K562 (cell line): ENCODE results near the gene MLN. TPM values are rescaled to one million over a fixed set of nuclear protein-coding genes. Genes with fewer than 3 reads are reported as not detected.

Experiments
- ATAC-seq: fragments of 200-7000 bp; cut with Tn5 transposase; 3 replicates; pipeline ENCODE4 v1.9.1; 2020; ENCODE audit warnings: moderate library complexity
- BruUV-seq: library from RNA; stranded (reverse); fragments of 400-500 nt; replicated peaks from 2 replicates; lab custom pipeline; 2021; lab: Mats Ljungman, UMichigan
- CTCF ChIA-PET: fragments of 300-600 bp; formaldehyde crosslinking; extraction: SDS; loops from one replicate; lab custom pipeline; 2021; ENCODE audit warnings: low intra/inter-chr PET ratio; lab: Yijun Ruan, JAX
- POLR2A ChIA-PET: fragments of 300-600, 350-650 bp; sonication (Branson Sonifier 250); formaldehyde crosslinking; extraction: SDS; loops from one replicate; lab custom pipeline; 2021; ENCODE audit warnings: antibody characterized with exemption, inconsistent platforms; lab: Yijun Ruan, JAX
- DNase-seq, 4 experiments: peaks; one replicate each; pipeline versions ENCODE4 v3.0.0 to v3.0.0-alpha.2; 2011 to 2018; ENCODE audit warnings: low spot score in 3 of 4, mixed read lengths in 3 of 4; ENCODE audit errors: extremely low read depth in 1 of 4
- FAIRE-seq: peaks from 2 replicates; lab custom pipeline; 2011; peaks lifted over from hg19 to GRCh38; lab: Jason Lieb, UNC
- H2AFZ ChIP-seq: 2 replicates; pipeline ENCODE4 v1.6.0; 2011; ENCODE audit warnings: low read depth, low read length, control low read depth, inconsistent platforms
- H3K27ac ChIP-seq: fragments of 200-600 bp; 3 replicates; pipeline ENCODE4 v1.8.0; 2011; ENCODE audit warnings: low read depth, mild to moderate bottlenecking, control low read depth, inconsistent platforms, low read length, moderate library complexity, mixed read lengths; ENCODE audit errors: extremely low read depth
- H3K27me3 ChIP-seq, 2 experiments: fragments of 300-600 bp in 1 of 2; 2 replicates in 1 of 2; 3 replicates in 1 of 2; pipeline versions ENCODE4 v1.6.0 to v1.8.0; 2011; ENCODE audit warnings: inconsistent platforms in 2 of 2, low read length in 2 of 2, mild to moderate bottlenecking in 1 of 2, mixed read lengths in 1 of 2, moderate library complexity in 1 of 2; ENCODE audit not compliant: control insufficient read depth in 2 of 2, insufficient read depth in 2 of 2
- H3K36me3 ChIP-seq: fragments of 300-600 bp; 3 replicates; pipeline ENCODE4 v1.8.0; 2011; ENCODE audit warnings: mild to moderate bottlenecking, low read length, inconsistent platforms; ENCODE audit not compliant: control insufficient read depth, insufficient read depth
- H3K4me1 ChIP-seq, 2 experiments: fragments of 200-600 bp in 1 of 2; replicated peaks in 1 of 2; 2 replicates in 1 of 2; 3 replicates in 1 of 2; pipeline versions ENCODE4 v1.5.1 to v1.8.0; 2011; ENCODE audit warnings: inconsistent platforms in 2 of 2, low read length in 2 of 2, mild to moderate bottlenecking in 1 of 2, mixed read lengths in 1 of 2, moderate library complexity in 1 of 2; ENCODE audit not compliant: control insufficient read depth in 2 of 2, insufficient read depth in 2 of 2
- H3K4me2 ChIP-seq: 2 replicates; pipeline ENCODE4 v1.6.1; 2011; ENCODE audit warnings: low read length, control low read depth, inconsistent platforms, mixed read lengths; ENCODE audit not compliant: insufficient read depth
- H3K4me3 ChIP-seq: fragments of 200-600 bp; sonication (generic), shearing (Covaris generic); 2 replicates; pipeline ENCODE4 v1.5.1; 2016; ENCODE audit warnings: control low read depth, inconsistent platforms
- H3K79me2 ChIP-seq: fragments of 200-600 bp; 3 replicates; pipeline ENCODE4 v1.8.0; 2011; ENCODE audit warnings: low read length, inconsistent platforms; ENCODE audit not compliant: control insufficient read depth, insufficient read depth
- H3K9ac ChIP-seq, 2 experiments: 2 replicates each; pipeline versions ENCODE4 v1.6.0 to v1.6.1; 2011; ENCODE audit warnings: low read depth in 2 of 2, low read length in 2 of 2, control low read depth in 1 of 2, inconsistent platforms in 1 of 2, mild to moderate bottlenecking in 1 of 2, mixed read lengths in 1 of 2; ENCODE audit not compliant: insufficient read depth in 1 of 2
- H3K9me1 ChIP-seq: one replicate; pipeline ENCODE4 v1.6.0; 2011; ENCODE audit warnings: inconsistent platforms, mild to moderate bottlenecking, low read length, moderate library complexity; ENCODE audit not compliant: control insufficient read depth, insufficient read depth
- H3K9me3 ChIP-seq: replicated peaks from 2 replicates; pipeline ENCODE4 v1.5.1; 2011; ENCODE audit warnings: low read depth, low read length, inconsistent platforms; ENCODE audit not compliant: control insufficient read depth, insufficient read depth
- H4K20me1 ChIP-seq: replicated peaks from 2 replicates; pipeline ENCODE4 v1.6.1; 2011; ENCODE audit warnings: low read length, inconsistent platforms, mixed read lengths; ENCODE audit not compliant: control insufficient read depth, insufficient read depth
- DACH1 ChIP-seq: fragments of 450-650 bp; IDR thresholded peaks from 2 replicates; pipeline ENCODE4 v1.6.1; 2018; ENCODE audit not compliant: partially characterized antibody
- MBD1 ChIP-seq: fragments of 250-450 bp; sonication (Bioruptor Pico); IDR thresholded peaks from 2 replicates; pipeline ENCODE4 v1.8.0; 2022; ENCODE audit warnings: inconsistent platforms
- MITF ChIP-seq: IDR thresholded peaks from 2 replicates; pipeline ENCODE4 v1.6.1; 2014; ENCODE audit warnings: antibody characterized with exemption
- ZFP36 ChIP-seq: fragments of 150-350 bp; IDR thresholded peaks from 2 replicates; pipeline ENCODE4 v1.6.1; 2018; ENCODE audit warnings: low read length, low read depth; ENCODE audit not compliant: partially characterized antibody
- WGBS: fragments of 100-300 bp; shearing (Covaris generic); methylation state at CpG from one replicate; pipeline ENCODE4 v1.1.6; 2016; ENCODE audit warnings: low coverage, mixed read lengths; ENCODE audit not compliant: insufficient coverage; ENCODE audit errors: missing lambda C conversion rate; 5-methylcytosine and 5-hydroxymethylcytosine counted together
- in situ Hi-C: fragments of 300-500 bp; cut with MboI; formaldehyde crosslinking; loops from 4 replicates; pipeline ENCODE4 v1.15.0; 2018; ENCODE audit warnings: inconsistent platforms, mixed read lengths
- intact Hi-C: fragments of 100-400 bp; cut with micrococcal nuclease; formaldehyde crosslinking; loops from 2 replicates; pipeline ENCODE4 v1.14.2; 2022
- polyA plus RNA-seq, 8 experiments: library from polyadenylated mRNA; depleted of rRNA in 4 of 8; stranded (reverse) in 5 of 8; unstranded in 3 of 8; fragments of >200 nt; fragmentation: Nextera tagmentation in 2 of 8; fragmentation: Illumina TruSeq in 1 of 8; extraction: Ambion mirVana in 2 of 8; extraction: Trizol in 1 of 8; gene quantifications; 2 replicates each; pipeline versions ENCODE4 v1.2.1 to v1.2.3, GENCODE V29; 2011 to 2014; ENCODE audit warnings: inconsistent platforms in 1 of 8, missing spikeins in 1 of 8
- total RNA-seq, 7 experiments: library from RNA; depleted of rRNA in 6 of 7; stranded (reverse); fragments of >200 nt in 6 of 7; fragmentation: Illumina TruSeq in 2 of 7; extraction: Trizol in 2 of 7; gene quantifications; 2 replicates each; pipeline versions ENCODE4 v1.2.1 to v1.2.3, GENCODE V29; 2011 to 2021; ENCODE audit warnings: low replicate concordance in 1 of 7

MLN gene
- total and polyA plus RNA-seq, 9 of the 15 experiments (the other 6 are each of a cell fraction or from before 2014, with no cell fraction given), result not detected

- no peak for TF ChIP-seq MITF
- TF ChIP-seq DACH1, result no peak
- TF ChIP-seq, all 486 proteins: peak for 0
Observed at GRCh38 chr6:33757906-33758305, 45.9 kb downstream of the MLN start (continued).

- intact Hi-C loops, result no loop called here
- WGBS, result 0% methylated on average over 3 of the region's 3 CpGs
- Histone ChIP-seq H3K9ac (no peak overlapping the region), H3K4me2 (no peak overlapping the region), H4K20me1 (0 out of 2 replicates have a peak, but pooled peaks cover 3% of the 10 kb centered on the region), H3K4me3 (no peak overlapping the region), H3K9me3 (no peaks in the 10 kb centered on the region), H3K27me3 (peaks cover 37 to 57% of the 10 kb centered on the region in 2 experiments), H3K9me1 (no peaks in the 10 kb centered on the region), H3K79me2 (no peaks in the 10 kb centered on the region), H2AFZ (no peak overlapping the region), H3K27ac (no peak overlapping the region), H3K4me1 (peaks cover 0 to 14% of the 10 kb centered on the region in 2 experiments; a peak in 2 of 5 replicates), H3K36me3 (no peaks in the 10 kb centered on the region)
- TF ChIP-seq MBD1 (CRISPR knock-in tag) (no peak), ZFP36 (peak; percentile 85)
- FAIRE-seq (no peak), DNase-seq (no peak), ATAC-seq (no peak)
- BruUV-seq, result no TSS peak
- CTCF ChIA-PET, result no interaction called here
- POLR2A ChIA-PET, result no interaction called here
- in situ Hi-C loops, result no loop called here
Observed at GRCh38 chr6:33757113-33757512, 46.7 kb downstream of the MLN start.
